HL-60 (cell line): Measurements from ENCODE around the gene OR11G2.
"Not testable (repeated sequence)": the region's sequence is repeated elsewhere in the genome, so short reads cannot be mapped to it uniquely, and the experiment has no call there.

Experiments used
- DNase-seq, 2 experiments: peaks; one replicate each; pipeline ENCODE4 v3.0.0-alpha.2; 2010 to 2020; ENCODE audit warnings: low read depth in 1 of 2, low spot score in 1 of 2
- H3K27ac ChIP-seq: fragments of 250-450 bp; sonication (Bioruptor Pico); replicated peaks from 2 replicates; pipeline ENCODE4 v1.5.1; 2020; ENCODE audit warnings: mild to moderate bottlenecking, moderate library complexity
- H3K27me3 ChIP-seq: fragments of 250-450 bp; sonication (Bioruptor Pico); 2 replicates; pipeline ENCODE4 v1.5.1; 2021; ENCODE audit warnings: mild to moderate bottlenecking, moderate library complexity; ENCODE audit not compliant: insufficient read depth, poor library complexity, severe bottlenecking
- H3K4me3 ChIP-seq: replicated peaks from 2 replicates; pipeline ENCODE4 v1.5.1; 2011; ENCODE audit warnings: mild to moderate bottlenecking, control low read depth, low read length; ENCODE audit not compliant: insufficient read depth
- CTCF ChIP-seq: IDR thresholded peaks from one replicate; pipeline ENCODE4 v1.5.1; 2011; ENCODE audit warnings: low read length, control low read depth, inconsistent platforms; ENCODE audit not compliant: insufficient read depth
- GABPA ChIP-seq: IDR thresholded peaks from 2 replicates; pipeline ENCODE4 v1.6.1; 2012; ENCODE audit warnings: low read depth
- POLR2AphosphoS5 ChIP-seq: IDR thresholded peaks from 2 replicates; pipeline ENCODE4 v1.6.1; 2012; ENCODE audit warnings: low read depth
- REST ChIP-seq: IDR thresholded peaks from 2 replicates; pipeline ENCODE4 v1.6.1; 2012; ENCODE audit warnings: low read depth; ENCODE audit not compliant: insufficient replicate concordance
- SPI1 ChIP-seq: IDR thresholded peaks from 2 replicates; pipeline ENCODE4 v1.6.1; 2012; ENCODE audit warnings: low read depth, mild to moderate bottlenecking, borderline replicate concordance

The OR11G2 gene

GRCh38 chr14:20167091-20167490, 23.6 kb upstream of the OR11G2 start:
- TF ChIP-seq POLR2AphosphoS5 (no peak), GABPA (no peak), REST (no peak), CTCF (no peak), SPI1 (no peak)
- no peak for DNase-seq
- no peak overlapping the region for H3K27ac ChIP-seq
- H3K4me3 ChIP-seq, result no peak overlapping the region
- no peaks in the 10 kb centered on the region for H3K27me3 ChIP-seq

- H3K27ac ChIP-seq, DNase-seq: not testable (repeated sequence)
Measured at GRCh38 chr14:20169852-20170251, 20.8 kb upstream of the OR11G2 start.

GRCh38 chr14:20174205-20174604, 16.5 kb upstream of the OR11G2 start:
- H3K4me3 ChIP-seq, DNase-seq, H3K27me3 ChIP-seq, H3K27ac ChIP-seq: not testable (repeated sequence)

More at GRCh38 chr14:20169852-20170251, 20.8 kb upstream of the OR11G2 start:
- H3K27me3 ChIP-seq, H3K4me3 ChIP-seq: not testable (repeated sequence)

- no peak for DNase-seq
- Histone ChIP-seq H3K27ac (no peak overlapping the region), H3K27me3 (no peaks in the 10 kb centered on the region), H3K4me3 (no peak overlapping the region)
- TF ChIP-seq POLR2AphosphoS5 (no peak), REST (no peak), CTCF (no peak), SPI1 (no peak), GABPA (no peak)
Measured at GRCh38 chr14:20176330-20176729, 14.4 kb upstream of the OR11G2 start.

GRCh38 chr14:20177433-20177974, 13.2 kb upstream of the OR11G2 start:
- no peak for TF ChIP-seq GABPA
- no peak for TF ChIP-seq REST
- TF ChIP-seq SPI1, result no peak
- TF ChIP-seq CTCF, result no peak
- TF ChIP-seq POLR2AphosphoS5, result no peak
- H3K27me3 ChIP-seq, result no peaks in the 10 kb centered on the region
- H3K27ac ChIP-seq, result no peak overlapping the region
- DNase-seq, result no peak
- no peak overlapping the region for H3K4me3 ChIP-seq
